ENCODE measurements around the gene NDUFS3.

DNA sequence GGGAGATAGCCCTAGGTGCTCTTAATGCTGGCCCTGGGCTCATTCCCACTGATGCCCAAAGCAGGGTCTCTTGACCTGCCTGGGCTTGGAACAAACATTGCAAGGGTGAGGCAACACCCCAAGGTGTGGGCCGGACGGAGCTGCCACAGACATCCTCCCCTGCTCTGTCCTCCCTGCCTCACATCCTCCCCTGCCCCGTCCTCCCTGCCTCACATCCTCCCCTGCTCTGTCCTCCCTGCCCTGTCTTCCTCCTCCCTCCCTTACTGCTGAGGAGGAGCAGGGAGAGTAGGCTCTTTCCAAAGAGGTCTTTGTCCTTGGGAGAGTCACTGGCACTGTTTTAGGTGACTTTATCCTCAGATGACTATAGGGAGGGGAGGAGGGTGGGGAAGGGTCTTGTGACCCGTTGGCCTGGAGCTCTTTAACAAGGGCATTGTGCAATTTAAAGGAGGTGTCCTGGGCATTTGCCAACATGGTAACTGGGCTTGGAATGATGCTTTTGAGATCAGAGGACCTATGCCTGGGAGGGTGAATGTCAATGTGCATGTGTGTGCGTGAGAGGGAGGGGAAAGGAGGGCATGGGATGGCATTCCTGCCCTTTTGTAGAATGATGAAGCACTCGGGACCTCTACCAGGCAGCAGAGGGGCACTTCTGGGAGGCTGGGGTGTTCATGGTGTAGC is 8.3 kb downstream of the NDUFS3 start:
- TF ChIP-seq CTCF (IDR thresholded peaks at IDR 0.05 in 4 of 5, conservative IDR thresholded peaks at IDR 0.05 in 1 of 5) (no peak), POLR2A (IDR thresholded peaks at IDR 0.05) (no peak)

All from gastrocnemius medialis (tissue), 4 donors.